NCI-H1930 (cell line): ENCODE measurements around the gene VAX1.
"Not testable (repeated sequence)": the region's sequence is repeated elsewhere in the genome, so short reads cannot be mapped to it uniquely, and the experiment has no call there.

ENCODE experiments used
- DNase-seq, 2 experiments: peaks; one replicate each; lab custom pipeline; 2025; lab: John Stamatoyannopoulos, UW

VAX1 gene

GRCh38 chr10:117137911-117138642 is at the start of gene VAX1:
VAX1 (minus strand) TSS chr10:117138270; CDS start chr10:117138056, 214 bp downstream.
- peak in 1 of 2 experiments; percentile 9 for DNase-seq

GRCh38 chr10:117186832-117187615 is 49.0 kb upstream of the VAX1 start:
- no peak for DNase-seq

GRCh38 chr10:117185817-117186216 is 47.7 kb upstream of the VAX1 start:
- DNase-seq: not testable (repeated sequence)

GRCh38 chr10:117184821-117185220 is 46.8 kb upstream of the VAX1 start:
- no peak for DNase-seq

- DNase-seq: no peak
Measured at GRCh38 chr10:117184296-117184695, 46.2 kb upstream of the VAX1 start.

GRCh38 chr10:117178190-117178589 is 40.1 kb upstream of the VAX1 start:
- DNase-seq: no peak

GRCh38 chr10:117175901-117176534 is 37.9 kb upstream of the VAX1 start:
- peak in 1 of 2 experiments; percentile 30 for DNase-seq

- DNase-seq: no peak
Measured at GRCh38 chr10:117175215-117175900, 37.3 kb upstream of the VAX1 start.

- DNase-seq: peak; percentile 60 to 64
Measured at GRCh38 chr10:117174439-117175214, 36.6 kb upstream of the VAX1 start.

GRCh38 chr10:117170244-117170643 is 32.2 kb upstream of the VAX1 start:
- DNase-seq: no peak

- no peak for DNase-seq
Measured at GRCh38 chr10:117169480-117169879, 31.4 kb upstream of the VAX1 start.

- no peak for DNase-seq
Measured at GRCh38 chr10:117168729-117169128, 30.7 kb upstream of the VAX1 start.

GRCh38 chr10:117167789-117168674 is 30.0 kb upstream of the VAX1 start:
- peak in 1 of 2 experiments; percentile 57 for DNase-seq

- no peak for DNase-seq
Measured at GRCh38 chr10:117167346-117167788, 29.3 kb upstream of the VAX1 start.

GRCh38 chr10:117166418-117167345 is 28.6 kb upstream of the VAX1 start:
- DNase-seq: no peak

- peak in 1 of 2 experiments; percentile 3 for DNase-seq
Measured at GRCh38 chr10:117165538-117166417, 27.7 kb upstream of the VAX1 start.

GRCh38 chr10:117164592-117165537 is 26.8 kb upstream of the VAX1 start:
- no peak for DNase-seq
